ENCODE results near the gene NKIRAS1.

GRCh38 chr3:23845326-23846216 lies 71.2 kb downstream of the NKIRAS1 start:
- TF ChIP-seq CTCF (IDR thresholded peaks at IDR 0.05): no peak
- TF ChIP-seq POLR2A (IDR thresholded peaks at IDR 0.05): no peak
- no peak for TF ChIP-seq EP300 (IDR thresholded peaks at IDR 0.05)
